ENCODE data around the gene SMARCD3.

SMARCD3 gene

DNA sequence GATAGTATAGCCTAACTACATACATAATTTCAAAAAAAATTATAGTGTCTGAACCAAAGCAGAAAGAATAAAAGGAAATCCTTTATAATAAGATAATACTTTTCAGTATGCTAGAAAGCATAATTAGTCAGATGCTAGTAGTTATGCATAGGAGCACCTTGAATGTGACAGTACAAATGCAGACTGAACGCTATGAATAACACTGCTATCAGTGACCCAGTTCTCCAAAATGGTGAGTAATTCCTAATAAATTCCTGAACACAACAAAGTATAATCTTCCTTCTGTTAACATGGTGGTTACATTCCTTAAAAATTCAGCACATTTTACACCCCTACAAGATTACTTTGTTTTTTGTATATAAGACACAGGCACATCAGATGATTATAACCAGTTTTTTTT lies 17.4 kb downstream of the SMARCD3 start:
- Histone ChIP-seq H3K4me1 (ENCODE audit: control insufficient read depth, insufficient read depth, low read length) (peaks cover 29% of the 10 kb centered on the region), H3K9me3 (replicated peaks; ENCODE audit: low read length) (no peaks in the 10 kb centered on the region), H3K27me3 (ENCODE audit: control insufficient read depth, insufficient read depth, low read length) (no peaks in the 10 kb centered on the region), H3K4me3 (ENCODE audit: low read length) (no peak overlapping the region), H3K4me2 (ENCODE audit: low read length) (peak overlapping the region; percentile 98), H3K36me3 (ENCODE audit: insufficient read depth, low read length) (peaks cover 26% of the 10 kb centered on the region), H3K9ac (ENCODE audit: low read depth, low read length) (no peak overlapping the region)

DNA sequence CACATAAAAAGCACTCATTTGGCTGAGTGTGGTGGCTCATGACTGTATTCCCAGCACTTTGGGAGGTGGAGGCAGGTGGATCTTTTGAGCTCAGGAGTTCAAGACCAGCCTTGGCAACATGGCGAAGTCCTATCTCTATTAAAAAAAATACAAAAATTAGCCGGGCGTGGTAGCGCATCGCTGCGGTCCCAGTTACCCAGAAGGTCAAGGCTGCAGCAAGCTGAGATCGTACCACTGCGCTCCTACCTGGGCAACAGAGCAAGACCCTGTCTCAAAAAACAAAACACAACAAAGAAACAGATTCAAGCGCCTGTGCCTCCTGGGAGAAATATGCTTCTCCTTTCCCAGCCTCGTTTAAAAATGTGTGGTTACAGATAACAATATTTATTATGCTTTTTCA lies 19.2 kb downstream of the SMARCD3 start:
- Histone ChIP-seq H3K9ac (ENCODE audit: low read depth, low read length) (no peak overlapping the region), H3K4me2 (ENCODE audit: low read length) (no peak overlapping the region), H3K4me3 (ENCODE audit: low read length) (no peak overlapping the region), H3K27me3 (ENCODE audit: control insufficient read depth, insufficient read depth, low read length) (no peaks in the 10 kb centered on the region), H3K4me1 (ENCODE audit: control insufficient read depth, insufficient read depth, low read length) (peaks cover 37% of the 10 kb centered on the region), H3K36me3 (ENCODE audit: insufficient read depth, low read length) (peaks cover 23% of the 10 kb centered on the region), H3K9me3 (replicated peaks; ENCODE audit: low read length) (no peaks in the 10 kb centered on the region)

DNA sequence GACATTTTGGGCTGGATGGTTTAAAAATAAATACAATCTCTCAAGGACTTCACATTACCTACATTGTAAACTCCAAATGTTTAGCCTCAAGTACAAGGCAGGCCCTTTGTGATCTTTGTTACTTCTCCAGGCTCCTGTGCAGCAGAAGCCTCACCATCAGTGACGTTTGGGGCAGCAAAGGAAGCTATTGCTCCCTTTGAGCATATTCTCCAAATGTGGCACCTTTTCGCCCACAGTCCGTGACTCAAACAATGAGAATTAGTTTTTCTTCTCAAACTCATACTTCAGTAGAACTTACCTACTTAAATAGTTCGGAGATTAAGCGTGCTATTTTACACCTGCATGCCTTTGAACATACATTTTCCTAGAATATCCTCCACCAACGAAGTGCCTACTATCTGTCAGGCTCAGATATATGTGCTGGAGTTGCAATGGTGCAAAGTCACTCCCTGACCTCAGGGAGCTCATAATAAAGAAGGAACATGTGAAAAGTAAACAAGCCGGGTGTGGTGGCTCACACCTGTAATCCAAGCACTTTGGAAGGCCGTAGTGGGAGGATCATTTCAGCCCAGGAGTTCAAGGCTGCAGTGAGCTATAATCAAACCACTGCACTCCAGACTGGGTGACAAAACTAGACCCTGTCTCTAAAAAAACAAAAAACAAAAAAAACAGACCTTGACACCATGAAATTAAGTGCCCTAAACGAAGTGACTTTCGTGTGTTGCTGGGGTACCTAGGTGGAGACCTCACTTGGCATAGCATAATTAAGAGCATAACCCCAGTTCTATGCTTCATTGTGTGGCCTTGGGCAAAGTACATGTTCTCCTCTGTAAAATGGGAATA lies 20.2 kb downstream of the SMARCD3 start:
- peak overlapping the region; percentile 77 for H3K4me3 ChIP-seq (ENCODE audit: low read length)
- H3K4me2 ChIP-seq (ENCODE audit: low read length): peak overlapping the region; percentile 87
- no peaks in the 10 kb centered on the region for H3K27me3 ChIP-seq (ENCODE audit: control insufficient read depth, insufficient read depth, low read length)
- H3K9ac ChIP-seq (ENCODE audit: low read depth, low read length): peak overlapping the region; percentile 81
- peaks cover 29% of the 10 kb centered on the region for H3K4me1 ChIP-seq (ENCODE audit: control insufficient read depth, insufficient read depth, low read length)
- peaks cover 26% of the 10 kb centered on the region for H3K36me3 ChIP-seq (ENCODE audit: insufficient read depth, low read length)
- H3K9me3 ChIP-seq (replicated peaks; ENCODE audit: low read length): no peaks in the 10 kb centered on the region

DNA sequence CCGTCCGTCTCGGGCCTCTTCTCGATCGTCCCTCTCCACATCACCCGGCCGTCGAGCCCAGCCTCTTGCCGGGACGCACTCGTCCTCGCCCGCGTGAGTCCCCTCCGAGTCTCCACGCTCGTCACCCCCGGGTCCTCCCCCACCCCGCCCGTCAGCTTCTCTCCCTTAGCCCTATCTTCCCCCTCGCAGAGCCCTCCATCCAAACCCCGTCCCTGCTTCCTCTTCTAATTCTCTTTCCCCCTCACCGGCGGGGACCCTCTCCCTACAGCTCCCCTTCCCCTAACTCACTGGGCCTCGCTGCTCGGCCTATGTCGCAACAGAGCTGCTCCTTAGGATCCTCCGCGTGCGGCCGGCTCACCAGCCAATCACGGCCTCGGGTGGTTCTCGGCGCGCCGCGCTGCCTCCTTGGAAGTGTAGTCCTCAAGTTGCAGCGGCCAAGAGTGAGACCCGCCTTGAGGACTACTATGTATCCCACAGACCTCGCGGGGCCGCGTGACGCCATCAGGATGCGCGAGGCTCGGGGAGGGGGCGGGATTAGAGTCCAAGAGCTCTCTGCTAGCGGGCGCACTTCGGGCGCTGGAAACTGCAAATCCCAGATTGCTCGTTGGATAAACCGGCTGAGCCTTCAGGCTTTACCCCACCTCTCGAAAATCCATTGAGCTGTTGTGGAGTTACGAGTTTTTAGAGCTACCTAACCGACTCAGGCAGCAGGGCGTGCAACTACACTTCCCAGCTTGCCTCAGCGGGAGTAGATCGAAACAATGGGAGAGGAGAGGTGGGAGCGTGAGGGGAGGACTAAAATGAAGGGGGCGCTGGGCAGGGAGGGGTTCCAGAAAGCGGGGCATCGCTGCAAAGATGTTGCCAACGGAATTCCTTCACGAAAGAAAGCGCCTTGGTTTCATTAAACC lies 21.4 kb downstream of the SMARCD3 start, which contains the start of gene ABCF2:
ABCF2 (minus strand) TSS at position 331 of the 908 bp plus-strand sequence. CDS start 747 bp downstream, outside the sequence.
- Histone ChIP-seq H3K9ac (ENCODE audit: low read depth, low read length) (peak within 1 kb of the TSS; percentile 81), H3K4me3 (ENCODE audit: low read length) (peak within 1 kb of the TSS; percentile 85), H3K36me3 (ENCODE audit: insufficient read depth, low read length) (peaks cover 34% of the 10 kb centered on the region), H3K27me3 (ENCODE audit: control insufficient read depth, insufficient read depth, low read length) (no peaks in the 10 kb centered on the region), H3K9me3 (replicated peaks; ENCODE audit: low read length) (no peaks in the 10 kb centered on the region), H3K4me1 (ENCODE audit: control insufficient read depth, insufficient read depth, low read length) (peaks cover 29% of the 10 kb centered on the region), H3K4me2 (ENCODE audit: low read length) (peak within 1 kb of the TSS; percentile 97)

DNA sequence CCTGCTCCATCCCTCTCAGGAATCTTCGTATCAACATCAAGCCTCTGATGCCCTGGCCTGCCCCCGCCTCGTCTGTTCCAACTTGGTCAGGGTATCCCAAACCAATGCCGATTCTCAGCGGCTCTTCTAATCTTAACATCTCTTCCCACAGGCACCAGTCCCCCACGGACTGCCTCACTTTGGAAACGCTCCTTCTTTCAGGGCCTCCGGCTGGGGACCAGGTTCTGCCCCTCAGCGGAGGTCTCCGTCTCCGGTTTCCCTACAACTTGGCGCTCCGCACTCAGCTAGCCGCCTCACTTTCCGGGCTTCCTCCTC lies 22.0 kb downstream of the SMARCD3 start:
- Histone ChIP-seq H3K4me3 (ENCODE audit: low read length) (peak overlapping the region; percentile 85), H3K9ac (ENCODE audit: low read depth, low read length) (peak overlapping the region; percentile 81)

DNA sequence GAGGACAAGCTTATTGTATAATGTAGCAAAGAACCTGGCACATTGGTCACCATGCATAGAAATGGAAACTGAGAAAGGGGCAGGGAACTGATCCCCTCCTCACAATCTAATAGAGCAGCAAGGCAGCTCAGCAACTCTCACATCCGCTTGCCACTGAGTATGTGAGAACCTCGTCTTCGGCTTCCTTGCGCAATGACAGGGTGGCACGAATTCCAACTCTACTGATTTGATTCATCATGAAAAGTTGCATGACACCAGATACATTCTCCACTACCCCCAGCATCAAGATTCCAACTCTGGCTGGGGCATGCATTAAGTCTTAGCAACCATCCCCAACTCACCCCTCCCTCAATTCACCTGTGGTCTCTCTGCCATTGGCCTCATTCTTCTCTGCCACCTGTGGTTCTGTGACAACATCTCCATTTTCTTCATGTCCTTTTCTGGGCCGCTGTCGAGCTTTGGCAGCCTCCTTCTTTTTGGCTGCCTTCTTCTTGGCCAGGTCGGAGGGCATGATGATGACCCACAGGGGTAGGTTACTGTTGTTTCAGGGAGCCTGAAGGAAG lies 22.5 kb downstream of the SMARCD3 start:
- H3K9me3 ChIP-seq (replicated peaks; ENCODE audit: low read length): no peaks in the 10 kb centered on the region
- peak overlapping the region; percentile 81 for H3K9ac ChIP-seq (ENCODE audit: low read depth, low read length)
- no peaks in the 10 kb centered on the region for H3K27me3 ChIP-seq (ENCODE audit: control insufficient read depth, insufficient read depth, low read length)
- H3K4me1 ChIP-seq (ENCODE audit: control insufficient read depth, insufficient read depth, low read length): peaks cover 19% of the 10 kb centered on the region
- peak overlapping the region; percentile 97 for H3K4me2 ChIP-seq (ENCODE audit: low read length)
- H3K4me3 ChIP-seq (ENCODE audit: low read length): peak overlapping the region; percentile 85
- H3K36me3 ChIP-seq (ENCODE audit: insufficient read depth, low read length): peaks cover 41% of the 10 kb centered on the region

More for the DNA sequence above, 22.0 kb downstream of the SMARCD3 start:
- peaks cover 39% of the 10 kb centered on the region for H3K36me3 ChIP-seq (ENCODE audit: insufficient read depth, low read length)
- H3K27me3 ChIP-seq (ENCODE audit: control insufficient read depth, insufficient read depth, low read length): no peaks in the 10 kb centered on the region
- peaks cover 23% of the 10 kb centered on the region for H3K4me1 ChIP-seq (ENCODE audit: control insufficient read depth, insufficient read depth, low read length)
- H3K4me2 ChIP-seq (ENCODE audit: low read length): peak overlapping the region; percentile 97
- no peaks in the 10 kb centered on the region for H3K9me3 ChIP-seq (replicated peaks; ENCODE audit: low read length)

DNA sequence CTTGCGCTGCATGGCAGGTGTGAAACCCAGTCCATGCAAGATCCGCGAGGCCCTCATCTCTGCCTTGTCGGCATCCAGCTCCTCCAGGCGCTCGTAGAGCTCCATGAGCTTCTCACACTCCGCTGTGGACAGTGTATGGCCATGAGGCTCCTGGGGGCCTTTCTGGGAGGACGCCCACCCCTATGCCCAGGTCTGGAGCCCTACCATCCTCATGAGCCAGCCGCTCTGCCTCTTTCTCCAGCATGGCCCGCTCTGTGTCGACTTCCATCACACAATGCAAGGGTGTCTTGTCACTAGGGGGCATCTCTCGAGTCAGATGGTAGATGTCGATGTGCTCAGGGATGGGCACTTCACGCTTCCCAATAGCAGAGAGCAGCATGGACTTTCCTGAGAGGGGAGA lies 24.8 kb downstream of the SMARCD3 start:
- H3K4me3 ChIP-seq (ENCODE audit: low read length): no peak overlapping the region
- peaks cover 19% of the 10 kb centered on the region for H3K4me1 ChIP-seq (ENCODE audit: control insufficient read depth, insufficient read depth, low read length)
- H3K27me3 ChIP-seq (ENCODE audit: control insufficient read depth, insufficient read depth, low read length): no peaks in the 10 kb centered on the region
- H3K9ac ChIP-seq (ENCODE audit: low read depth, low read length): no peak overlapping the region
- no peak overlapping the region for H3K4me2 ChIP-seq (ENCODE audit: low read length)
- peaks cover 60% of the 10 kb centered on the region for H3K36me3 ChIP-seq (ENCODE audit: insufficient read depth, low read length)
- no peaks in the 10 kb centered on the region for H3K9me3 ChIP-seq (replicated peaks; ENCODE audit: low read length)

DNA sequence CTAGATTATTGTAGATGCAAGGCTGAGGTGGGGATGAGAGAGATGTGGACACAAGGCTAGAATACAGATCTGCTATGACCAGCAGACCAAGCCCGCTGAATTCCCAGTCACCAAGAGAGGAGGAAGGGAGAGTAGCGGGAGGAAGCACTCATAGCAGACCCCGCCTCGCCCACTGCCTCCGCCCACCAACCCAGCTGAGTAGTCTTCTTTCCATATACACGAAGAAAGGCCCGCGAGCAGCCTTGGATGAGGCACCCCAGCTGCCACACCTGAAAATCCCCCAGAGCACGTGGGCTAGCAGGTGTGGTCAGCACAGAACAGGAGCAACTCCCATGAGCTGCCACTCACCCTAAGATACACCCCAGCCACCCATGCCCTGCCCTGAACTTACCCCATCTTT lies 30.3 kb downstream of the SMARCD3 start:
- Histone ChIP-seq H3K4me3 (ENCODE audit: low read length) (no peak overlapping the region), H3K4me1 (ENCODE audit: control insufficient read depth, insufficient read depth, low read length) (no peaks in the 10 kb centered on the region), H3K9ac (ENCODE audit: low read depth, low read length) (no peak overlapping the region), H3K4me2 (ENCODE audit: low read length) (no peak overlapping the region), H3K9me3 (replicated peaks; ENCODE audit: low read length) (no peaks in the 10 kb centered on the region), H3K27me3 (ENCODE audit: control insufficient read depth, insufficient read depth, low read length) (no peaks in the 10 kb centered on the region), H3K36me3 (ENCODE audit: insufficient read depth, low read length) (peaks cover 84% of the 10 kb centered on the region)

DNA sequence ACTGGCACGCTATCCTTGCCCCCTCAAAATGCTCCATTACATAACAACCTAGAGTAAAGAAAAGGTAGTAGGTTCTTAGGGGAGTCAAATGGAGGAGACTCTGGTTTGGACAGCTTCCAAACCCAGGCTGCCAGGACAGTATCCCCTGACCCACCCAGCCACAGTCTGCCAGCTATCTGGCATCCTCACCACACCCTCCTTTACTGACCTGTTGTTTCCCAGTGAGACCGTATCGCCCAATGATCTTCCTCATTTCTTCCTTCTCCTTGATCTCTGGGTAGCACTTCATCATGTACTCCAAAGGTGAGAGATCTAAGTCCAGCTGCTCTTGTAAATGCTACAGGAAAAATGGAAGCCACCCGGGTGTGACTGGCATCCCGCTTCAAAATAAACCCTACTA lies 33.1 kb downstream of the SMARCD3 start:
- no peaks in the 10 kb centered on the region for H3K27me3 ChIP-seq (ENCODE audit: control insufficient read depth, insufficient read depth, low read length)
- no peak overlapping the region for H3K4me3 ChIP-seq (ENCODE audit: low read length)
- H3K9ac ChIP-seq (ENCODE audit: low read depth, low read length): no peak overlapping the region
- H3K36me3 ChIP-seq (ENCODE audit: insufficient read depth, low read length): peaks cover 65% of the 10 kb centered on the region
- H3K4me2 ChIP-seq (ENCODE audit: low read length): no peak overlapping the region
- H3K4me1 ChIP-seq (ENCODE audit: control insufficient read depth, insufficient read depth, low read length): no peaks in the 10 kb centered on the region
- no peaks in the 10 kb centered on the region for H3K9me3 ChIP-seq (replicated peaks; ENCODE audit: low read length)

DNA sequence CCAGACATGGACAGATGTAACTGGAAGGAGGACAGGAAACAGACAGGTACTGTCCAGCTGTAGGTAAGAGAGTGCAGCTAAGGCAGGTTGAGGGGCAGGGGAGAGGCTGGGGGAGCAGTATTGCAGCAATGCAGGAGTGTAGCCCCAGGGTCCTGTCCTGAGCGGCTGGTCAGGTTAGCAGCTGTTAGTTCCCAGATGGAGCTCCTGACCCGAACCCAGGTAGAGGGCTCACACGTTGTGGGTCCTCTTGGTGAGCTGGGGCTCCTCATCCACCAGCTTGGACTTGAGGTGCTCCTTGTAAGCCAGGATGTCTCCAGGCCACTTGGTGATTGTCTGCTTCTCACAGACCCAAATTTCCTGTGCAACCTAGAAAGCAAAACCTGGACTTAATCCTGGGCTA lies 34.7 kb downstream of the SMARCD3 start:
- H3K4me3 ChIP-seq (ENCODE audit: low read length): no peak overlapping the region

DNA sequence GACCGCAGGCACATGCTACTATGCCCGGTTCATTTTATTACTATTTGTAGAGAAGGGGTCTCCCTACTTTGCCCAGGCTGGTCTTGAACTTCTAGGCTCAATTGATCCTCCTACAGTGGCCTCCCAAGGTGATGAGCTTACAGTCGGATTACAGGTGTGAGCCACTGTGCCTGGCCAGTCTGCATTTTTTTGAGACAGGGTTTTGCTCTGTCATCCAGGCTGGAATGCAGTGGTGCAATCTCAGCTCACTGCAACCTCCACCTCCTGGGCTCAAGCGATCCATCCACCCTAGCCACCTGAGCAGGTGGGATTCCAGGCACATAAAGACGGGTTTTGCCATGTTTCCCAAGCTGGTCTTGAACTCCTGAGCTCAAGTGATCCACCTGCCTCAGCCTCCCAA lies 35.9 kb downstream of the SMARCD3 start:
- peaks cover 41% of the 10 kb centered on the region for H3K36me3 ChIP-seq (ENCODE audit: insufficient read depth, low read length)
- H3K4me1 ChIP-seq (ENCODE audit: control insufficient read depth, insufficient read depth, low read length): no peaks in the 10 kb centered on the region

More for the DNA sequence above, 34.7 kb downstream of the SMARCD3 start:
- Histone ChIP-seq H3K4me2 (ENCODE audit: low read length) (no peak overlapping the region), H3K36me3 (ENCODE audit: insufficient read depth, low read length) (peaks cover 53% of the 10 kb centered on the region), H3K9ac (ENCODE audit: low read depth, low read length) (no peak overlapping the region), H3K9me3 (replicated peaks; ENCODE audit: low read length) (no peaks in the 10 kb centered on the region), H3K27me3 (ENCODE audit: control insufficient read depth, insufficient read depth, low read length) (no peaks in the 10 kb centered on the region), H3K4me1 (ENCODE audit: control insufficient read depth, insufficient read depth, low read length) (no peaks in the 10 kb centered on the region)

More for the DNA sequence above, 35.9 kb downstream of the SMARCD3 start:
- H3K9ac ChIP-seq (ENCODE audit: low read depth, low read length): no peak overlapping the region
- H3K4me2 ChIP-seq (ENCODE audit: low read length): no peak overlapping the region
- H3K27me3 ChIP-seq (ENCODE audit: control insufficient read depth, insufficient read depth, low read length): peaks cover 7% of the 10 kb centered on the region
- no peaks in the 10 kb centered on the region for H3K9me3 ChIP-seq (replicated peaks; ENCODE audit: low read length)
- no peak overlapping the region for H3K4me3 ChIP-seq (ENCODE audit: low read length)

Data from skeletal muscle satellite cell (primary cell).